HepG2 (cell line): Measurements from ENCODE around the gene CCSER1. TPM values are rescaled to one million over a fixed set of nuclear protein-coding genes. Genes with fewer than 3 reads are reported as not detected.

Source experiments
- ATAC-seq: fragments of 200-7000 bp; cut with Tn5 transposase; 3 replicates; pipeline ENCODE4 v1.9.1; 2020; ENCODE audit warnings: mild to moderate bottlenecking, moderate library complexity
- BruUV-seq: library from RNA; stranded (reverse); fragments of 400-500 nt; replicated peaks from 2 replicates; lab custom pipeline; 2021; lab: Mats Ljungman, UMichigan
- CTCF ChIA-PET: fragments of 300-600 bp; formaldehyde crosslinking; extraction: SDS; loops from one replicate; lab custom pipeline; 2021; ENCODE audit warnings: low total read pairs, inconsistent platforms, low intra/inter-chr PET ratio; lab: Yijun Ruan, JAX
- POLR2A ChIA-PET: fragments of 350-600 bp; sonication (Branson Sonifier 250); formaldehyde crosslinking; loops from one replicate; lab custom pipeline; 2020; ENCODE audit warnings: antibody characterized with exemption, inconsistent platforms; lab: Yijun Ruan, JAX
- DNase-seq: peaks from one replicate; pipeline ENCODE4 v3.0.0-alpha.2; 2015; ENCODE audit warnings: low spot score
- FAIRE-seq: peaks from 3 replicates; lab custom pipeline; 2011; peaks lifted over from hg19 to GRCh38; lab: Jason Lieb, UNC
- H2AFZ ChIP-seq: one replicate; pipeline ENCODE4 v1.6.1; 2011; ENCODE audit warnings: low read length, inconsistent platforms
- H3K27ac ChIP-seq: fragments of 300-600 bp; 3 replicates; pipeline ENCODE4 v1.8.0; 2011; ENCODE audit warnings: mixed run types, mild to moderate bottlenecking, mixed read lengths, low read length, inconsistent platforms; ENCODE audit not compliant: insufficient read depth; ENCODE audit errors: extremely low read length
- H3K27me3 ChIP-seq, 2 experiments: fragments of 200-600 bp in 1 of 2; 2 replicates in 1 of 2; 3 replicates in 1 of 2; pipeline versions ENCODE4 v1.6.0 to v1.8.0; 2011; ENCODE audit warnings: low read length in 2 of 2, mild to moderate bottlenecking in 2 of 2, moderate library complexity in 2 of 2, inconsistent platforms in 1 of 2; ENCODE audit not compliant: insufficient read depth in 2 of 2, control insufficient read depth in 1 of 2
- H3K36me3 ChIP-seq, 2 experiments: fragments of 200-600 bp in 1 of 2; replicated peaks in 1 of 2; 2 replicates in 1 of 2; 3 replicates in 1 of 2; pipeline versions ENCODE4 v1.5.1 to v1.8.0; 2011; ENCODE audit warnings: low read length in 2 of 2, inconsistent platforms in 1 of 2; ENCODE audit not compliant: insufficient read depth in 2 of 2, control insufficient read depth in 1 of 2
- H3K4me1 ChIP-seq: 2 replicates; pipeline ENCODE4 v1.5.1; 2012; ENCODE audit warnings: low read length, inconsistent platforms; ENCODE audit not compliant: insufficient read depth
- H3K4me2 ChIP-seq: 2 replicates; pipeline ENCODE4 v1.6.0; 2011; ENCODE audit warnings: low read depth, low read length, inconsistent platforms
- H3K4me3 ChIP-seq, 3 experiments: fragments of 200-600 bp in 1 of 3; sonication (generic), shearing (Covaris generic) in 1 of 3; replicated peaks in 1 of 3; 2 replicates each; pipeline ENCODE4 v1.5.1; 2011 to 2016; ENCODE audit warnings: low read length in 3 of 3, inconsistent platforms in 2 of 3, low read depth in 2 of 3, mild to moderate bottlenecking in 2 of 3, control low read depth in 1 of 3, mixed read lengths in 1 of 3; ENCODE audit not compliant: insufficient read depth in 1 of 3
- H3K79me2 ChIP-seq: one replicate; pipeline ENCODE4 v1.6.1; 2011; ENCODE audit warnings: low read length, inconsistent platforms; ENCODE audit not compliant: insufficient read depth
- H3K9ac ChIP-seq: 2 replicates; pipeline ENCODE4 v1.6.0; 2011; ENCODE audit warnings: mild to moderate bottlenecking, low read depth, low read length, inconsistent platforms; ENCODE audit not compliant: insufficient read depth
- H3K9me3 ChIP-seq: 2 replicates; pipeline ENCODE4 v1.5.1; 2012; ENCODE audit warnings: mild to moderate bottlenecking, low read length
- H4K20me1 ChIP-seq: 2 replicates; pipeline ENCODE4 v1.6.0; 2011; ENCODE audit warnings: inconsistent platforms, mild to moderate bottlenecking, low read length, moderate library complexity; ENCODE audit not compliant: insufficient read depth
- CREB3 ChIP-seq: sonication (generic); formaldehyde crosslinking; IDR thresholded peaks from 2 replicates; pipeline ENCODE4 v1.5.0; 2020; ENCODE audit warnings: missing genetic modification reagents
- FOXC1 ChIP-seq: sonication (generic); formaldehyde crosslinking; IDR thresholded peaks from 2 replicates; pipeline ENCODE4 v1.8.0; 2022; ENCODE audit warnings: mild to moderate bottlenecking, missing genetic modification reagents, borderline replicate concordance
- GATA4 ChIP-seq: sonication (generic); IDR thresholded peaks from 2 replicates; pipeline ENCODE4 v1.6.1; 2016; ENCODE audit warnings: antibody characterized with exemption, low read depth, borderline replicate concordance
- HNF4G ChIP-seq, 2 experiments: sonication (generic) in 1 of 2; formaldehyde crosslinking in 1 of 2; IDR thresholded peaks; 2 replicates each; pipeline versions ENCODE4 v1.4.0 to v1.6.1; 2011 to 2020; ENCODE audit warnings: borderline replicate concordance in 2 of 2, low read depth in 2 of 2, mild to moderate bottlenecking in 2 of 2, low read length in 1 of 2, missing genetic modification reagents in 1 of 2, moderate library complexity in 1 of 2
- KDM1A ChIP-seq: IDR thresholded peaks from 2 replicates; pipeline ENCODE4 v1.6.1; 2016; ENCODE audit warnings: missing compliant biosample characterization
- REST ChIP-seq, 2 experiments: IDR thresholded peaks; 2 replicates each; pipeline ENCODE4 v1.6.1; 2011 to 2012; ENCODE audit warnings: low read length in 2 of 2, borderline replicate concordance in 1 of 2, low read depth in 1 of 2, mild to moderate bottlenecking in 1 of 2, moderate library complexity in 1 of 2
- ZBTB46 ChIP-seq: sonication (generic); formaldehyde crosslinking; IDR thresholded peaks from 2 replicates; pipeline ENCODE4 v1.4.0; 2020; ENCODE audit warnings: mild to moderate bottlenecking, missing genetic modification reagents, borderline replicate concordance
- ZBTB8A ChIP-seq: sonication (generic); formaldehyde crosslinking; IDR thresholded peaks from 2 replicates; pipeline ENCODE4 v1.4.0; 2020; ENCODE audit warnings: mild to moderate bottlenecking, low read depth, missing genetic modification reagents, borderline replicate concordance
- WGBS: methylation state at CpG from one replicate; pipeline ENCODE4 v1.1.6; 2017; ENCODE audit warnings: low lambda C conversion rate; 5-methylcytosine and 5-hydroxymethylcytosine counted together
- in situ Hi-C: cut with HindIII; loops from 2 replicates; pipeline ENCODE4 v1.10.0; 2017; ENCODE audit warnings: low pct_unique_long_range_greater_than_20kb; ENCODE audit not compliant: extremely low pct_ligation_motif_present
- intact Hi-C: fragments of 100-400 bp; cut with micrococcal nuclease; formaldehyde crosslinking; loops from one replicate; pipeline ENCODE4 v1.10.0; 2022; ENCODE audit not compliant: unreplicated experiment
- polyA plus RNA-seq, 8 experiments: library from polyadenylated mRNA; depleted of rRNA in 3 of 8; stranded (reverse) in 7 of 8; unstranded in 1 of 8; fragments of >200 nt; fragmentation: Illumina TruSeq in 4 of 8; extraction: Trizol in 4 of 8; gene quantifications; 2 replicates each; pipeline versions ENCODE4 v1.2.1 to v1.2.3, GENCODE V29; 2011 to 2016; ENCODE audit warnings: low read depth in 4 of 8, missing spikeins in 1 of 8, mixed read lengths in 1 of 8; ENCODE audit not compliant: insufficient read depth in 1 of 8
- total RNA-seq, 5 experiments: library from RNA; depleted of rRNA; stranded (reverse); fragments of >200 nt; fragmentation: Illumina TruSeq; extraction: Trizol; gene quantifications; 2 replicates each; pipeline ENCODE4 v1.2.3, GENCODE V29; 2016; ENCODE audit warnings: low read depth in 1 of 5

CCSER1 gene
- total and polyA plus RNA-seq, 2 of the 13 experiments (the other 11 are each of a cell fraction or from before 2014, with no cell fraction given), result not detected

- ATAC-seq (no peak), DNase-seq (no peak), FAIRE-seq (no peak)
- no peaks in the 10 kb centered on the region for H3K9me3 ChIP-seq
- no peak overlapping the region for H2AFZ ChIP-seq
- H3K9ac ChIP-seq, result no peak overlapping the region
- H3K79me2 ChIP-seq, result no peaks in the 10 kb centered on the region
- H3K4me1 ChIP-seq, result no peaks in the 10 kb centered on the region
- POLR2A ChIA-PET, result no interaction called here
- H4K20me1 ChIP-seq, result no peaks in the 10 kb centered on the region
- H3K4me2 ChIP-seq, result no peak overlapping the region
- no peak for TF ChIP-seq CREB3 (CRISPR knock-in tag)
- no peak for TF ChIP-seq KDM1A (CRISPR knock-in tag)
- in situ Hi-C loops, result no loop called here
- no TSS peak for BruUV-seq
- no peak overlapping the region for H3K27ac ChIP-seq
- no peak overlapping the region for H3K4me3 ChIP-seq
- intact Hi-C loops, result no loop called here
- H3K27me3 ChIP-seq, result no peaks in the 10 kb centered on the region
- no peaks in the 10 kb centered on the region for H3K36me3 ChIP-seq
- 7% methylated on average over 3 of the region's 3 CpGs for WGBS
- CTCF ChIA-PET, result no interaction called here
Measured at GRCh38 chr4:90084277-90084966, 42.8 kb upstream of the CCSER1 start.

GRCh38 chr4:90084967-90085295, 42.3 kb upstream of the CCSER1 start:
- Histone ChIP-seq H4K20me1 (no peaks in the 10 kb centered on the region), H3K79me2 (no peaks in the 10 kb centered on the region), H3K4me3 (no peak overlapping the region), H3K27me3 (no peaks in the 10 kb centered on the region), H3K4me2 (no peak overlapping the region), H3K36me3 (no peaks in the 10 kb centered on the region), H3K27ac (no peak overlapping the region), H3K9ac (no peak overlapping the region), H3K4me1 (no peaks in the 10 kb centered on the region), H3K9me3 (no peaks in the 10 kb centered on the region), H2AFZ (no peak overlapping the region)
- WGBS, result 10% methylated on average over 3 of the region's 5 CpGs
- ChIA-PET POLR2A (no interaction called here), CTCF (no interaction called here)
- ATAC-seq (no peak), DNase-seq (no peak), FAIRE-seq (no peak)
- BruUV-seq, result no TSS peak
- intact Hi-C loops (no loop called here), in situ Hi-C loops (no loop called here)
- no peak for TF ChIP-seq GATA4
- TF ChIP-seq ZBTB8A (CRISPR knock-in tag), result no peak
- no peak for TF ChIP-seq REST (IDR thresholded peaks at IDR 0.05; ENCODE audit: borderline replicate concordance in 1 of 2, low read depth in 1 of 2, low read length in 2 of 2)
- no peak for TF ChIP-seq HNF4G (IDR thresholded peaks at IDR 0.05; ENCODE audit: borderline replicate concordance, low read depth, low read length)
- TF ChIP-seq HNF4G (CRISPR knock-in tag; IDR thresholded peaks at IDR 0.05; ENCODE audit: borderline replicate concordance, low read depth), result no peak
- no peak for TF ChIP-seq ZBTB46 (CRISPR knock-in tag)
- no peak for TF ChIP-seq FOXC1 (CRISPR knock-in tag)
